ENCODE measurements around the gene NDUFB10.
A peak's percentile ranks its signal among the peaks of the same experiment; 100 is the strongest.

Gene NDUFB10

DNA sequence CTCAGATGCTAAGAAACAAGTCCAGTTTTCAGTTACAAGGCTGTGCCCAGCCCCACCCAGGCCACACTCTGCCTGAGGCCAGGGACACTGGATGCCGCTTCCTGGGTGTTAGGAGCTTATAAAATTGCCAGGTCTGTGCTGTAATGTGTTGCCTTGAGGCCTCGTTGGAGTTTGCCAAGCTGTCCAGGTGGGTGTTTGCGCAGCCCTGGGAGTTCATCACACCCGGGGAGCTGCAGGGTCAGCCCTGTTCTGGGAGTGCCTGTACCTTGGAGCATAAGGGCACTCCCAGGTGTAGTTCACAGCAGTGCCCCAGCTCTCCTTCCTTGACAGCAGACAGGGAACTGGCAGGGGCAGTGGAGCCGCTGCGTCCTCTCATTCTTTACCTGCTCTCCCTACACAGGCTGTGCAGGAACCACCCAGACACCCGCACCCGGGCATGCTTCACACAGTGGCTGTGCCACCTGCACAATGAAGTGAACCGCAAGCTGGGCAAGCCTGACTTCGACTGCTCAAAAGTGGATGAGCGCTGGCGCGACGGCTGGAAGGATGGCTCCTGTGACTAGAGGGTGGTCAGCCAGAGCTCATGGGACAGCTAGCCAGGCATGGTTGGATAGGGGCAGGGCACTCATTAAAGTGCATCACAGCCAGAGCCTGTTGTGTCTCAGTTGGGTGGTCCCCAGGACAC lies 26.3 kb downstream of the NDUFB10 start:
- no peak overlapping the region for H3K4me3 ChIP-seq (ENCODE audit: low read depth, low read length)
- TF ChIP-seq, protein P1, sequence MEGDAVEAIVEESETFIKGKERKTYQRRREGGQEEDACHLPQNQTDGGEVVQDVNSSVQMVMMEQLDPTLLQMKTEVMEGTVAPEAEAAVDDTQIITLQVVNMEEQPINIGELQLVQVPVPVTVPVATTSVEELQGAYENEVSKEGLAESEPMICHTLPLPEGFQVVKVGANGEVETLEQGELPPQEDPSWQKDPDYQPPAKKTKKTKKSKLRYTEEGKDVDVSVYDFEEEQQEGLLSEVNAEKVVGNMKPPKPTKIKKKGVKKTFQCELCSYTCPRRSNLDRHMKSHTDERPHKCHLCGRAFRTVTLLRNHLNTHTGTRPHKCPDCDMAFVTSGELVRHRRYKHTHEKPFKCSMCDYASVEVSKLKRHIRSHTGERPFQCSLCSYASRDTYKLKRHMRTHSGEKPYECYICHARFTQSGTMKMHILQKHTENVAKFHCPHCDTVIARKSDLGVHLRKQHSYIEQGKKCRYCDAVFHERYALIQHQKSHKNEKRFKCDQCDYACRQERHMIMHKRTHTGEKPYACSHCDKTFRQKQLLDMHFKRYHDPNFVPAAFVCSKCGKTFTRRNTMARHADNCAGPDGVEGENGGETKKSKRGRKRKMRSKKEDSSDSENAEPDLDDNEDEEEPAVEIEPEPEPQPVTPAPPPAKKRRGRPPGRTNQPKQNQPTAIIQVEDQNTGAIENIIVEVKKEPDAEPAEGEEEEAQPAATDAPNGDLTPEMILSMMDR (IDR thresholded peaks at IDR 0.05; ENCODE audit: low read depth, low read length, missing control alignments), result no peak
- in situ Hi-C loops (cut with HindIII; ENCODE audit: low sequenced_read_pairs), result no loop called here
- no peak for DNase-seq (ENCODE audit: low read depth)

DNA sequence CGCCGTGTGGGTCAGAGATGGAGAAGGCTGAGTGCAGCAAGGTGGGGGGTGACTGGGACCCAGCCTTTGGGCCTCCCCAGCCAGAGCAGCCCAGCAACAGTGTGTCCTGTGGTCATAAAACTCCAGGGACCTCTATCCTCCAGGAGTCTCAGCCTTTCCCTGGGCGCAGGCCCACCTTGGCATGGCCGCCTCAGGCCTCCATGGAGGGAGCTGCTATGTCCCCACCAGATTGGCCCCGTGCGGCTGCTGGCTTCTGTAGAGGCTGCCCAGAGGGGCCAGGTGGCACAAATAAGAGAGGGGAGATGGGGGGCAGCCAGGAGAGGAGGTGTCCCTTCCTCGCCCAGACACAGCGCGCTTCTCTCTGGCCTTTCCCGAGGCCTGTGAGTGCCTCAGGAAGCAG lies 27.9 kb downstream of the NDUFB10 start:
- in situ Hi-C loops (cut with HindIII; ENCODE audit: low sequenced_read_pairs), result no loop called here
- no peak for DNase-seq (ENCODE audit: low read depth)
- TF ChIP-seq, protein P1 (IDR thresholded peaks at IDR 0.05; ENCODE audit: low read depth, low read length, missing control alignments), result no peak
- H3K4me3 ChIP-seq (ENCODE audit: low read depth, low read length), result no peak overlapping the region

DNA sequence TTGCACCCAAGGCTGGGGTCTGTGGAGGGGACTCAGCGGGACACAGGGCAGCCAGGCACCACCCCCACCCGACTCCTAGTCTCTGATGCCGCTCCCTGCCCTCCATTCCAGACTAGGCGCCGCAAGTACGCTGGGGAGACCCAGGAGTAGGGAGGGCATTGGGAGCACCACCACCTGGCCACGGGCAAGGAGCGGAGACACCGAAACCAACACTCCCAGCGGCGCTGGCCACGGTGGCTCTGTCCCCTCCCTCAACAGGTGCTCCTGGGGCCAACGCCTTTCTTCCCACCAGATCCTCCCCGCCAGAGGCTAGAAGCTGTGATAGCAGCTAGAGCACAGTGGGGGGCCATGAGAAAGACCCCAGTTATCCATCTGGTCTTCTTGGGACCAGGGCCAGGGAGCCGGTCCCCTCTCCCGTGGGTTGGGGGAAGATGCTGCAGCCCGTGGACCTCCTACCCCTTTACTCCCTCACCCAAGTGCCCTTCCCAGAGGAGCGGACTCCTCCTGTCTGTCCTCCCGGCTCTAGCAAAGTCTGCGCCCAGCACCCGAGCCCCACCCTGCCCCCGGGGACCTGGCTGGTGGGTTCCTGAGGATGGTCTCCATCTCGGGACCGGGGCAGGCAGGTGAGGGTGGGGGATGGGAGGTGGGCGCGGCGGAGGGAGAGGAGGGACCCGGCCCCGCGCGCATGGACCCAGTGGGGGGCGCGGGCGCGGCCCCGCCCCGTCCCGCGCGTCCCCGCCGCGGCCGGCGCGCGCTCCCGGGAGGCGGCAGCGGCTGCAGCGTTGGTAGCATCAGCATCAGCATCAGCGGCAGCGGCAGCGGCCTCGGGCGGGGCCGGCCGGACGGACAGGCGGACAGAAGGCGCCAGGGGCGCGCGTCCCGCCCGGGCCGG lies 30.1 kb downstream of the NDUFB10 start, which contains the start of gene SYNGR3:
Gene SYNGR3 (plus strand): TSS at position 762 of the 892 bp plus-strand sequence. CDS start 133 bp downstream, outside the sequence.
- TF ChIP-seq, protein P1 (IDR thresholded peaks at IDR 0.05; ENCODE audit: low read depth, low read length, missing control alignments), result no peak
- H3K4me3 ChIP-seq (ENCODE audit: low read depth, low read length), result peak within 1 kb of the TSS; percentile 21
- in situ Hi-C loops (cut with HindIII; ENCODE audit: low sequenced_read_pairs), result no loop called here
- no peak for DNase-seq (ENCODE audit: low read depth)

DNA sequence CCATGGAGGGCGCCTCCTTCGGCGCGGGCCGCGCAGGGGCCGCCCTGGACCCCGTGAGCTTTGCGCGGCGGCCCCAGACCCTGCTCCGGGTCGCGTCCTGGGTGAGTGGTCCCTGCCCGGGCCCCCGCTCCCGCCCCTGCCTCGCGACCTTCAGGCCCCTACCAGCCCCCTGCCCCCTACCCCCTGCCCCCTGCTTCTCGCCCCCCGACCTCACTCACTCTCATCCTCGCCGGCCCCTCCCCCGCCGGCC lies 30.7 kb downstream of the NDUFB10 start:
- in situ Hi-C loops (cut with HindIII; ENCODE audit: low sequenced_read_pairs), result no loop called here
- H3K4me3 ChIP-seq (ENCODE audit: low read depth, low read length), result peak overlapping the region; percentile 21
- TF ChIP-seq, protein P1 (IDR thresholded peaks at IDR 0.05; ENCODE audit: low read depth, low read length, missing control alignments), result no peak
- DNase-seq (ENCODE audit: low read depth), result no peak

DNA sequence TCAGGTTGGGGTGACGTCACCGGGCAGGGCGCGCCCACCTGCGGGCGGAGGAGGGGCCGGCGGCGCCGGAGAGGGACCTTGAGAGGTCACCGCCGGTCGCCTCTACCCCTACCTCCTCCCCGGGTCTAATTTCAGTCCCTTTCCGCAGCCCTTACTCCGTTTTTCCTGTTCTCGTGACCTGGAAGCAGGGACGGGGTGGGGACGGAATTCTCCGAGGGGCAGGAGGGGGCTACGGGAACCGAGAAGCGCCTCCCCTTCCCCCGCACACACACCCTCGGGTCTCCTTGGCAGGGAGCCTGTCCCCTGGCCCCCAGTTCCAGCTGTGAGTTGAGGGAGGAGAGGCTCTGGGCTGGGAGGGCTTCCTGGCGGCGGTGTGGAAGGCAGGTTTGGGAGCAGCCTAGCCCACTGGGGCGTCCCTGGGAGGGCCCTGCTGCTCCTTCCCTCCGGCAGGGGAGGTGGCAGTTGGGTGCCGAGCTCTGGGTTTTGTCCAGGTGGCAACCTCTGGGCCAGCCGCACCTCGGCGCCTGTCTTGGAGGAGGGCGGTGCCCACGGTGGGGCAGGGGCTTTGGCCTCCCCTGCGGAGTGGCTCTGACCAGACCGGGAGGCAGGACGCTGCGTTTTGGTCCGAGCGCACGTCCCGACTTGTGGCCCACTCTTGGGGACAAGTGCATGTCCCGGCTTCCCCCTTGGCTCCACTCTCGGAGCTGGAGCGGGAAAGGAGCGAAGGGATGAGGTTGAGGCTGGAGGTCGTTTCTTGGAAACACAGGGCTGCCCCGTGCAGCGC lies 31.2 kb downstream of the NDUFB10 start:
- DNase-seq (ENCODE audit: low read depth), result no peak
- in situ Hi-C loops (cut with HindIII; ENCODE audit: low sequenced_read_pairs), result no loop called here
- TF ChIP-seq, protein P1 (IDR thresholded peaks at IDR 0.05; ENCODE audit: low read depth, low read length, missing control alignments), result no peak
- H3K4me3 ChIP-seq (ENCODE audit: low read depth, low read length), result peak overlapping the region; percentile 21

DNA sequence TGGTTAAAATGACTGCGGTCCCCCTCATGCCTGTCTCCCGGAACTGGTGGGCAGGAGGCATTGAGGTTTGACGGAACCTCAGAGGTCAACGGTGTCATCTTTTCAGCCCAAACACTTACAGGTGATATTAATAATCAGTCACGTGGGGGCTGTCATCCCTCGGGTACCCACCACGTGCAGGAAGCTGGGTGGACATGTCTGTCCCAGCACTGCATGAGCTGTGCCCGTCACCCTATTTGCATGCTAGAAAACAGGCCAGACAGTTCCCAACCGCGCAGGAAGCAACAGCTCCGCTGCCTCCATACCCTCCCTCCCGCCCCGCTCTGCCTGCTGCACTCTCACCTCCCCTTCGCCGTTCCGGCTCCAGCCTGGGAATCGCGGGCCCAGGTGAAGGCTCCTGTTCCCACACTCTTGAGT lies 31.8 kb downstream of the NDUFB10 start:
- TF ChIP-seq, protein P1 (IDR thresholded peaks at IDR 0.05; ENCODE audit: low read depth, low read length, missing control alignments), result no peak
- H3K4me3 ChIP-seq (ENCODE audit: low read depth, low read length), result no peak overlapping the region
- in situ Hi-C loops (cut with HindIII; ENCODE audit: low sequenced_read_pairs), result no loop called here
- no peak for DNase-seq (ENCODE audit: low read depth)
